Measurements from ENCODE around the gene HCN1. TPM values are rescaled to one million over a fixed set of nuclear protein-coding genes. Genes with fewer than 3 reads are reported as not detected.

HCN1 gene
- polyA plus RNA-seq, 3 donors: not detected

DNA sequence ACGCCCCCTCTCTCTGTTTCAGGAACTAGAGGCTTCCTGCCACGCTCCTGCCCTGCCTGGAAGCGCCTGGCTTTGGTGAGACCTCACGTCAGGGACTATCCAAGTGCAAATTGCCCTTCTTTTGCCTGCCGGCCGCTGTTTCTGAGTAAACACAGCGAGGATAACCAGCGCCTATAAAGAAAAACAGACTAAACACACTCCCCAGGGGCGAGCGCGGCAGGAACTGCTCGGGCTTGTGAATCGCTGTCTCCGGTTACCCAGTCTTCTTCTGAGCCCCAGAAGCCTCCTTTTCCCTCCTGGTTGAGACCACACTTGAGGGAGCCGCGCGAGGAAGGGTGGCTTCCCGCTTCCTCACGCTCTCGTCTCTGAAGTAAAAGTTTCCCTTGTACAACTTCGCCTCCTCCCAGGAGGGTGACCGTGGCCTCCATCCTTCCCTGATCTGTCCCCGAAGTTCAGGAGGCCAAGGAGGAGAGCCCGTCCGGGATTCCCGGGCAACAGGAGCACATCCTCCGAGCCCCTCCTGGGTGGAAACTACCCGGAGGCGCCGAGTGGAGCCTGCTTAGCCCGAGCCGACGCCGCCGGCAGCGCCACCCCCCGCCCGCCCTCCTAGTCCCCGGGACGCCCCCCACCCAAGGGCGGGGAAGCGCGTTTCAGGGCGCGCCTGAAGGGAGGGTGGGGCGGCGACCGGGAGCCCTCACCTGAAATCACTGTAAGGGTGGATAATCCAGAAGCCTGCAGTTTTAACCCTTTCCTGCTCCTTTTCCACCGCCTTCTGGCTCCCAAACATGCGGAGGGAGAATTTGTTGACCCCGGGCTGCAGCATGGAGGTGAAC is 993 bp downstream of the HCN1 start:
- 5% methylated on average over 40 of the region's 51 CpGs for WGBS (ENCODE audit: insufficient coverage)
- Histone ChIP-seq H3K9me3 (replicated peaks in 1 of 2; ENCODE audit: control insufficient read depth in 1 of 2, insufficient read depth in 1 of 2, low read length in 2 of 2) (peaks cover 0 to 21% of the 10 kb centered on the region in 2 donors), H3K27ac (ENCODE audit: low read depth in 1 of 2, low read length in 2 of 2) (no peak overlapping the region), H3K4me1 (ENCODE audit: control insufficient read depth in 1 of 2, insufficient read depth in 2 of 2, low read length in 2 of 2) (no peaks in the 10 kb centered on the region), H3K4me3 (replicated peaks in 1 of 3; ENCODE audit: low read depth in 2 of 3, low read length in 3 of 3) (no peak overlapping the region), H2AFZ (ENCODE audit: insufficient read depth, low read depth, low read length, poor library complexity, severe bottlenecking) (no peak overlapping the region), H3K79me2 (ENCODE audit: insufficient read depth, low read length) (no peaks in the 10 kb centered on the region), H3K36me3 (replicated peaks in 1 of 2; ENCODE audit: control insufficient read depth in 1 of 2, insufficient read depth in 2 of 2, low read length in 2 of 2) (no peaks in the 10 kb centered on the region), H3K9ac (ENCODE audit: insufficient read depth, low read length, poor library complexity, severe bottlenecking) (no peak overlapping the region), H3K4me2 (replicated peaks; ENCODE audit: extremely low read depth, low read length, poor library complexity, severe bottlenecking) (no peak overlapping the region), H3K27me3 (ENCODE audit: control insufficient read depth in 2 of 2, insufficient read depth in 2 of 2, low read length in 2 of 2) (peaks cover 19 to 32% of the 10 kb centered on the region in 2 donors), H4K20me1 (ENCODE audit: insufficient read depth, low read length) (no peaks in the 10 kb centered on the region)
- Mint-ChIP-seq H3K4me1 (peaks cover 2% of the 10 kb centered on the region), H3K9me3 (peaks cover 0 to 17% (median 11%) of the 10 kb centered on the region in 7 donors), H3K4me3 (peak overlapping the region in 1 of 2 donors; percentile 77), H3K27me3 (ENCODE audit: low read depth in 3 of 3) (peaks cover 29 to 32% (median 29%) of the 10 kb centered on the region in 3 donors), H3K36me3 (no peaks in the 10 kb centered on the region), H3K27ac (no peak overlapping the region)
- TF ChIP-seq, protein P1, sequence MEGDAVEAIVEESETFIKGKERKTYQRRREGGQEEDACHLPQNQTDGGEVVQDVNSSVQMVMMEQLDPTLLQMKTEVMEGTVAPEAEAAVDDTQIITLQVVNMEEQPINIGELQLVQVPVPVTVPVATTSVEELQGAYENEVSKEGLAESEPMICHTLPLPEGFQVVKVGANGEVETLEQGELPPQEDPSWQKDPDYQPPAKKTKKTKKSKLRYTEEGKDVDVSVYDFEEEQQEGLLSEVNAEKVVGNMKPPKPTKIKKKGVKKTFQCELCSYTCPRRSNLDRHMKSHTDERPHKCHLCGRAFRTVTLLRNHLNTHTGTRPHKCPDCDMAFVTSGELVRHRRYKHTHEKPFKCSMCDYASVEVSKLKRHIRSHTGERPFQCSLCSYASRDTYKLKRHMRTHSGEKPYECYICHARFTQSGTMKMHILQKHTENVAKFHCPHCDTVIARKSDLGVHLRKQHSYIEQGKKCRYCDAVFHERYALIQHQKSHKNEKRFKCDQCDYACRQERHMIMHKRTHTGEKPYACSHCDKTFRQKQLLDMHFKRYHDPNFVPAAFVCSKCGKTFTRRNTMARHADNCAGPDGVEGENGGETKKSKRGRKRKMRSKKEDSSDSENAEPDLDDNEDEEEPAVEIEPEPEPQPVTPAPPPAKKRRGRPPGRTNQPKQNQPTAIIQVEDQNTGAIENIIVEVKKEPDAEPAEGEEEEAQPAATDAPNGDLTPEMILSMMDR (IDR thresholded peaks at IDR 0.05): no peak
- no peak for DNase-seq
- intact Hi-C loops (cut with micrococcal nuclease): no loop called here

DNA sequence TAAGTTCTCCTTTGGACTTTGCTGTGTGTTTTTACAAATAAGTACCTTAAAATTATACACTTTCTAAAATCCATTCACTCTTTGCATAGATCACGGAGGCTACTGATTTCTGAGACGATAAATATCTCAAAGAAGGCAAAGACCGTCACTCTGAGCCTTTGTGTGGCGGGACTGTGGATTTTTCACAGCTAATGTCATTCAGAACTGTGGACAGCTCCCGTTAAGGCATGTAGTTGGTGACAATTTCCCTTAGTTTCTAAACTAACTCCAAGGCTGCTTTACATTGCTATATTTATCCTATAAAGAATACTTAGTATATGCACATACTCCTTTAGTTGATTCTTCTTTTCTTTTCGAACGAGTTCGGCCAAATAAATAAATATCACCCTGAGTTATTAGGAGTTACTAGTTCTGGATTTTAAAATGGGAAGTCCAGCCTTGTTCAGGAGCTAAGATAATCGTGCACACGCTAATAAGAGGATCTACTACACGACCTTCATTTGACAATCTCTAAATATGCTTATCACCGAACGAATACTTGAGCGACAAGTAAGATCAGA is 1.8 kb downstream of the HCN1 start:
- Mint-ChIP-seq H3K4me1 (peaks cover 2% of the 10 kb centered on the region), H3K4me3 (peak overlapping the region in 1 of 2 donors; percentile 77), H3K27ac (no peak overlapping the region), H3K36me3 (no peaks in the 10 kb centered on the region), H3K9me3 (peaks cover 0 to 17% (median 11%) of the 10 kb centered on the region in 7 donors), H3K27me3 (ENCODE audit: low read depth in 3 of 3) (peaks cover 29 to 32% (median 29%) of the 10 kb centered on the region in 3 donors)
- no peak overlapping the region for H3K4me2 ChIP-seq (replicated peaks; ENCODE audit: extremely low read depth, low read length, poor library complexity, severe bottlenecking)
- H3K27me3 ChIP-seq (ENCODE audit: control insufficient read depth in 2 of 2, insufficient read depth in 2 of 2, low read length in 2 of 2): peaks cover 19 to 32% of the 10 kb centered on the region in 2 donors
- peaks cover 0 to 21% of the 10 kb centered on the region in 2 donors for H3K9me3 ChIP-seq (replicated peaks in 1 of 2; ENCODE audit: control insufficient read depth in 1 of 2, insufficient read depth in 1 of 2, low read length in 2 of 2)
- 48% methylated on average over 3 of the region's 14 CpGs for WGBS (ENCODE audit: insufficient coverage)
- no peak overlapping the region for H3K4me3 ChIP-seq (replicated peaks in 1 of 3; ENCODE audit: low read depth in 2 of 3, low read length in 3 of 3)
- H3K79me2 ChIP-seq (ENCODE audit: insufficient read depth, low read length): no peaks in the 10 kb centered on the region
- no peaks in the 10 kb centered on the region for H3K36me3 ChIP-seq (replicated peaks in 1 of 2; ENCODE audit: control insufficient read depth in 1 of 2, insufficient read depth in 2 of 2, low read length in 2 of 2)
- H3K27ac ChIP-seq (ENCODE audit: low read depth in 1 of 2, low read length in 2 of 2): no peak overlapping the region
- H2AFZ ChIP-seq (ENCODE audit: insufficient read depth, low read depth, low read length, poor library complexity, severe bottlenecking): no peak overlapping the region
- DNase-seq: no peak
- H4K20me1 ChIP-seq (ENCODE audit: insufficient read depth, low read length): no peaks in the 10 kb centered on the region
- H3K4me1 ChIP-seq (ENCODE audit: control insufficient read depth in 1 of 2, insufficient read depth in 2 of 2, low read length in 2 of 2): no peaks in the 10 kb centered on the region
- TF ChIP-seq, protein P1 (IDR thresholded peaks at IDR 0.05): no peak
- intact Hi-C loops (cut with micrococcal nuclease): no loop called here
- no peak overlapping the region for H3K9ac ChIP-seq (ENCODE audit: insufficient read depth, low read length, poor library complexity, severe bottlenecking)
